ENCODE data around the gene ZNF346.

ZNF346 gene

DNA sequence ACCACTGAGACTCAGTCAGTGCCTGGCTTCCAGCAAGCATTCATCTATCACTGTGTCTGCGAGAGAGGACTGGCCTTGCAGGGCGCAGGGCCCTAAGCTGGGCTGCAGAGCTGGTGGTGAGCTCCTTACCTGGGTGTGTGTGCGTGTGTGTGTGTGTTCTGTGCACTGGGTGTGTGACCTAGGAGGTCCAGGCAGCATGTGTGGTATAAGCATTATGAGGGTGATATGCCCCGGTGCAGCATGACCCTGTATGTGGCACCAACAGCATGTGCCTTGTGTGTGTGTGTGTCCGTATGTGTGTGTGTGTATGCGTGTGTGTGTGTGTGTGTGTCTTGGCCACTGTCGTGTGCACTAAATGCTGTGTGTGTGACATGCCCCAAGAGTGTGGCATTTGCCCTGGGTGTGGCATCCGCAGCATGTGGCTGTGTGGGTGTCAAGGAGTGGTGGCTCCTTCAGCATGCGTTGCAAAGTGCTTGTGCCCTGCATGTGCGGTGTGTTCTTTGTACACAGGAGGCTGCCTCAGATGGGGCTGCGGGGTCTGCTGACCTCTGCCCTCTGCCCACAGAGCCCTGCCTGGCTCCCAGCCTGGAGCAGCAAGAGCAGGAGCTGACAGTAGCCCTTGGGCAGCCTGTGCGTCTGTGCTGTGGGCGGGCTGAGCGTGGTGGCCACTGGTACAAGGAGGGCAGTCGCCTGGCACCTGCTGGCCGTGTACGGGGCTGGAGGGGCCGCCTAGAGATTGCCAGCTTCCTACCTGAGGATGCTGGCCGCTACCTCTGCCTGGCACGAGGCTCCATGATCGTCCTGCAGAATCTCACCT, 67.5 kb downstream of the ZNF346 start:
- no peak for DNase-seq
- no peak for TF ChIP-seq GATA1 (IDR thresholded peaks at IDR 0.05; ENCODE audit: low read depth, low read length)
- no peak for TF ChIP-seq POLR2A (IDR thresholded peaks at IDR 0.05; ENCODE audit: low read length)

DNA sequence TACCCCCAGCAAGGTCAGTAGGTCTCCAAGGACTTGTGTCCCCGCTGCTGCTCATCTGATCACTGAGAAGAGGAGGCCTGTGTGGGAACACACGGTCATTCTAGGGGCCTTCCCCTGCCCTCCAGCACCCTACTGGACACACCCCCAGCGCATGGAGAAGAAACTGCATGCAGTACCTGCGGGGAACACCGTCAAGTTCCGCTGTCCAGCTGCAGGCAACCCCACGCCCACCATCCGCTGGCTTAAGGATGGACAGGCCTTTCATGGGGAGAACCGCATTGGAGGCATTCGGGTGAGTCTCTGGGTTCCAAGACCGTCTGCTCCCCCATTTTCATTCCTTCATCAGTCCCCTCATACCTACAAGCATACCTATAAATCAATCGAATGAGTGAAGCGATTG, 68.3 kb downstream of the ZNF346 start:
- TF ChIP-seq GATA1 (IDR thresholded peaks at IDR 0.05; ENCODE audit: low read depth, low read length) = no peak
- TF ChIP-seq POLR2A (IDR thresholded peaks at IDR 0.05; ENCODE audit: low read length) = no peak
- DNase-seq = no peak

DNA sequence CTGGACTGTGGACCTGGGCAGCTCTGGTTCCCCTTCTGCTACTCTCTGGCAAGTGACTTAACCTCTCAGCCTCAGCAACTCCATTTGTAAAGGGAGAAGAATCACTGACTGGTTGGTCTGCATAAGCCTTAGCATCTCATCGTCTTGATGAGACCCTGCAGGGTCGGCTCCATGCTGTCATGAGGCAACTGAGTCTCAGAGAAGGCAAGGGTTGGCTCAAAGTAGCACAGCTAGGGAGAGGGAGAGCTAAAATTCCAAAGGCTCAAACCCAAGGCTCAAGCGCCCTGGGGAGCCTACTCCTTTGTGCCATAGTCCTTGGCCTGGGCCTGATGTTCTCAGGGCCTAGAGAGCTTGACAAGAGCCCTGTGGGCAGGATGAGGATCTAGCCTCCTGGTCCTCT, 68.7 kb downstream of the ZNF346 start:
- no peak for DNase-seq
- TF ChIP-seq POLR2A (IDR thresholded peaks at IDR 0.05; ENCODE audit: low read length) (no peak), GATA1 (IDR thresholded peaks at IDR 0.05; ENCODE audit: low read depth, low read length) (no peak)

DNA sequence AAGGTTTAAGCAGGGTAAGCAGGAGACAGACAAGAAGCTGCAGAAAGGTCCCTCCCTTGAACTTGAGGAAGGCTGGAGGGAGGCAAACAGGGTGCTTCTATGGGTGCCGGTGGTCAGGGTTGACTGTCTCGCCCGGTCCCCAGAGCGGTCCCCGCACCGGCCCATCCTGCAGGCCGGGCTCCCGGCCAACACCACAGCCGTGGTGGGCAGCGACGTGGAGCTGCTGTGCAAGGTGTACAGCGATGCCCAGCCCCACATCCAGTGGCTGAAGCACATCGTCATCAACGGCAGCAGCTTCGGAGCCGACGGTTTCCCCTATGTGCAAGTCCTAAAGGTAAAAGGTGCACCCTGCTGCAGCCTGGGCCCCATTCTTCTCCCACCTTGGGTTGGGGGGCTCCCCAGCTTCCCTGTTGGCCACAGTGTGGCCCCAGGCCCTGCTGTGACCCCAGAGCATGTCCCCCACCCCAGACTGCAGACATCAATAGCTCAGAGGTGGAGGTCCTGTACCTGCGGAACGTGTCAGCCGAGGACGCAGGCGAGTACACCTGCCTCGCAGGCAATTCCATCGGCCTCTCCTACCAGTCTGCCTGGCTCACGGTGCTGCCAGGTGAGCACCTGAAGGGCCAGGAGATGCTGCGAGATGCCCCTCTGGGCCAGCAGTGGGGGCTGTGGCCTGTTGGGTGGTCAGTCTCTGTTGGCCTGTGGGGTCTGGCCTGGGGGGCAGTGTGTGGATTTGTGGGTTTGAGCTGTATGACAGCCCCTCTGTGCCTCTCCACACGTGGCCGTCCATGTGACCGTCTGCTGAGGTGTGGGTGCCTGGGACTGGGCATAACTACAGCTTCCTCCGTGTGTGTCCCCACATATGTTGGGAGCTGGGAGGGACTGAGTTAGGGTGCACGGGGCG, 69.9 kb downstream of the ZNF346 start:
- TF ChIP-seq POLR2A (IDR thresholded peaks at IDR 0.05; ENCODE audit: low read length) (no peak), GATA1 (IDR thresholded peaks at IDR 0.05; ENCODE audit: low read depth, low read length) (no peak)
- DNase-seq = no peak

DNA sequence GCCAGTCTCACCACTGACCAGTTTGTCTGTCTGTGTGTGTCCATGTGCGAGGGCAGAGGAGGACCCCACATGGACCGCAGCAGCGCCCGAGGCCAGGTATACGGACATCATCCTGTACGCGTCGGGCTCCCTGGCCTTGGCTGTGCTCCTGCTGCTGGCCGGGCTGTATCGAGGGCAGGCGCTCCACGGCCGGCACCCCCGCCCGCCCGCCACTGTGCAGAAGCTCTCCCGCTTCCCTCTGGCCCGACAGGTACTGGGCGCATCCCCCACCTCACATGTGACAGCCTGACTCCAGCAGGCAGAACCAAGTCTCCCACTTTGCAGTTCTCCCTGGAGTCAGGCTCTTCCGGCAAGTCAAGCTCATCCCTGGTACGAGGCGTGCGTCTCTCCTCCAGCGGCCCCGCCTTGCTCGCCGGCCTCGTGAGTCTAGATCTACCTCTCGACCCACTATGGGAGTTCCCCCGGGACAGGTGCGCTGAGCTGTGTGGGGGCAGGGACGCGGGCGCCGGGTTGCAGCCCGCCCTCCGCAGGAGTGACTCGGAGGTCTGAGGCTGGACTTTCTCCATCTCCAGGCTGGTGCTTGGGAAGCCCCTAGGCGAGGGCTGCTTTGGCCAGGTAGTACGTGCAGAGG, 70.7 kb downstream of the ZNF346 start:
- no peak for TF ChIP-seq POLR2A (IDR thresholded peaks at IDR 0.05; ENCODE audit: low read length)
- no peak for TF ChIP-seq GATA1 (IDR thresholded peaks at IDR 0.05; ENCODE audit: low read depth, low read length)
- DNase-seq = no peak

DNA sequence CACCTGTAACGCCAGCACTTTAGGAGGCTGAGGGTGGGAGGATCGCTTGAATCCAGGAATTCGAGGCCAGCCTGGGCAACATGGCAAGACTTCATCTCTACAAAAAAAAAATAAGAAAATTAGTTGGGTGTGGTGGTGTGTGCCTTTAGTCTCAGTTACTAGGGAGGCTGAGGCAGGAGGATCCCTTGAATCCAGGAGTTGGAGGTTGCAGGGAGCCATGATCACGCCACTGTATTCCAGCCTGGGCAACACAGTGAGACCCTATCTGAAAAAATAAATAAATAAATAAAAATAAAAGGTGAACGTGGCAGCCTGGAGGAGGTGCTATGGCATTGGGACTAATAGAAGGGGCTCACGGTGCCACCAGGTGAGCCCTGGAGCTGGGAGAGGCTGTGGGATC, 71.3 kb downstream of the ZNF346 start:
- TF ChIP-seq POLR2A (IDR thresholded peaks at IDR 0.05; ENCODE audit: low read length) (no peak), GATA1 (IDR thresholded peaks at IDR 0.05; ENCODE audit: low read depth, low read length) (no peak)
- DNase-seq = no peak

DNA sequence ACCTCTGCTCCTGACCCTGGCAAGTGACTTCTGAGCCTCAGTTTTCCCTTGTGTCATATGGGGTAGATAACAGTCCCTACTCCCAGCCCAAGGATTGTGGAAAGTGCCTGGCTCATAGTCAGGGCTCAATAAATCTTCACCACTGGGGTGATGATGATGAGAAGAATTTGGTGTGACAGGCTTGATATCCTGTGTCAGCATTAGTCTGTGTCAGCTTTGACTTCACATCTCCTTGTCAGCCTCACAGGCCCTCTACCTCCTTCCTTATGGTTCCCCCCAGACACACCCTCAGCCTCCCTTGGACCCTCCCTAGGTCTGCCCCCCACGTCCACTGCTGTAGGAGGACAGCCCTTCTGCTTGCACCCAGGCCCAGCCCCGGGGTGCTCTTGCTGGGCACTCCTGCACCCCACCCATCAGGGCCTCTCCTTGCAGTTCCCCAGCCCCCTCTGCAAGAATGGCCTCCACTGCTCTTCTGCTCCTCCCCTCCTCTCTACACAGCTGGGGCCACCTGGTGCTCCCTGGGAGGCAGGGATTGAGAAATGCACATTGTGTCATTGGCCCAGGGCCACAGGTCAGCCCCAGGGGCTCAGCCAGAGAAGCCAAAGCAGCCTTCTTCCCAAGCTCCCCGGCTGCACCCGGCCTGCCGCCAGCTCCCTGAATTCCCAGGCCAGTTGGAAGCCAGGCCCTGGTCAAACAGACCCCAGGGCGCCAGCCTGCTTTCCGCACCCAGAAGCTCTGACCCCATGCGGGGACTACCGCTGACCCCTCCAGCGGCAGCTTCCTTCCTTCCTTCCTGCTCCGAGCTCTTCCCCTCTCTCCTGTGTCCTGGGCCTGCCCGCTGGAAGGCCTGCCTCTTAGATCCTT, 72.0 kb downstream of the ZNF346 start:
- TF ChIP-seq POLR2A (IDR thresholded peaks at IDR 0.05; ENCODE audit: low read length) (no peak), GATA1 (IDR thresholded peaks at IDR 0.05; ENCODE audit: low read depth, low read length) (no peak)
- no peak for DNase-seq

DNA sequence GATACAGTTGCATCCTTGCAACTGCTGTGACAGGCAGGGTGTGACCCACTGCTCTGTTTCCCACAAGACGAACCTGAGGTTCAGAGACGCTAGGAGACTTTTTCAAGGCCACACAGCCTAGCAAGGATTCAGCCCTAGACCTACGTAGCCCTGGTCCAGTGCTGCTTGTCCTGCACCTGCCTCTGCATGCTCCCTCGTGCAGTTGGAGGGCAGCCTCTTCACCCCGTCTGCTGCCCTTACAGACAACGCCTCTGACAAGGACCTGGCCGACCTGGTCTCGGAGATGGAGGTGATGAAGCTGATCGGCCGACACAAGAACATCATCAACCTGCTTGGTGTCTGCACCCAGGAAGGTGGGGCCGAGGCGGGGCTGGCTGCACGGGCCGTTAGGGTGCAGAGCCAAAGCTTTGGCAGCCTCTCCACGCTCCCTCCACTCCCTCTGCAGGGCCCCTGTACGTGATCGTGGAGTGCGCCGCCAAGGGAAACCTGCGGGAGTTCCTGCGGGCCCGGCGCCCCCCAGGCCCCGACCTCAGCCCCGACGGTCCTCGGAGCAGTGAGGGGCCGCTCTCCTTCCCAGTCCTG, 72.7 kb downstream of the ZNF346 start:
- DNase-seq = no peak
- TF ChIP-seq GATA1 (IDR thresholded peaks at IDR 0.05; ENCODE audit: low read depth, low read length) = no peak

DNA sequence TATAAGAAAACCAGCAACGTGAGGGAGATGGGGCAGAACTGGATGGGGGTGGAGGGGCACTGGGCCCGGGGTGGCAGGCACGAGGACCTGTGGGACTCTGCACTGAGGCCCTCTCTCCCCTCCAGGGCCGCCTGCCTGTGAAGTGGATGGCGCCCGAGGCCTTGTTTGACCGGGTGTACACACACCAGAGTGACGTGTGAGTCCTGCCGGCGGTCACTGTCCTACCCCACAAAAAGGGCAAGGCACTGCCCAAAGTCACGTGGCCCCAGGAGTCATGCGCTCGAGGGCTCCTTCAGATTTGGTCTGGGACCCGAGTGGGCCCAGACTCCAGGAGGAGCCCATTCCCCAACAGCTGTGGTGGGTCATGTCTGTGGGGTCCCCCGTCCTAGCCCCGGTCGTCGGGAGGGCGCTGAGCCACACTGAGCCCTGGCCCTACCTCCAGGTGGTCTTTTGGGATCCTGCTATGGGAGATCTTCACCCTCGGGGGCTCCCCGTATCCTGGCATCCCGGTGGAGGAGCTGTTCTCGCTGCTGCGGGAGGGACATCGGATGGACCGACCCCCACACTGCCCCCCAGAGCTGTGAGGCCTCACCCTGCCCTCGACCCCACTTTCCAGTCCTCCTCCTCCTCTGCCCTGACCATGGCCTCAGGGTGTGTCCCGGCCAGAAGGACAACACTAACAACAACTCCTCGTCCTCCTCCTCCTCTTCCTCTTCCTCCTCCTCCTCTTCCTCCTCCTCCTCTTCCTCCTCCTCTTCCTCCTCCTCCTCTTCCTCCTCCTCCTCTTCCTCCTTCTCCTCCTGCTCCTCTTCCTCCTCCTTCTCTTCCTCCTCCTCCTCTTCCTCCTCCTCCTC, 73.9 kb downstream of the ZNF346 start:
- DNase-seq = no peak
- no peak for TF ChIP-seq POLR2A (IDR thresholded peaks at IDR 0.05; ENCODE audit: low read length)
- no peak for TF ChIP-seq GATA1 (IDR thresholded peaks at IDR 0.05; ENCODE audit: low read depth, low read length)

DNA sequence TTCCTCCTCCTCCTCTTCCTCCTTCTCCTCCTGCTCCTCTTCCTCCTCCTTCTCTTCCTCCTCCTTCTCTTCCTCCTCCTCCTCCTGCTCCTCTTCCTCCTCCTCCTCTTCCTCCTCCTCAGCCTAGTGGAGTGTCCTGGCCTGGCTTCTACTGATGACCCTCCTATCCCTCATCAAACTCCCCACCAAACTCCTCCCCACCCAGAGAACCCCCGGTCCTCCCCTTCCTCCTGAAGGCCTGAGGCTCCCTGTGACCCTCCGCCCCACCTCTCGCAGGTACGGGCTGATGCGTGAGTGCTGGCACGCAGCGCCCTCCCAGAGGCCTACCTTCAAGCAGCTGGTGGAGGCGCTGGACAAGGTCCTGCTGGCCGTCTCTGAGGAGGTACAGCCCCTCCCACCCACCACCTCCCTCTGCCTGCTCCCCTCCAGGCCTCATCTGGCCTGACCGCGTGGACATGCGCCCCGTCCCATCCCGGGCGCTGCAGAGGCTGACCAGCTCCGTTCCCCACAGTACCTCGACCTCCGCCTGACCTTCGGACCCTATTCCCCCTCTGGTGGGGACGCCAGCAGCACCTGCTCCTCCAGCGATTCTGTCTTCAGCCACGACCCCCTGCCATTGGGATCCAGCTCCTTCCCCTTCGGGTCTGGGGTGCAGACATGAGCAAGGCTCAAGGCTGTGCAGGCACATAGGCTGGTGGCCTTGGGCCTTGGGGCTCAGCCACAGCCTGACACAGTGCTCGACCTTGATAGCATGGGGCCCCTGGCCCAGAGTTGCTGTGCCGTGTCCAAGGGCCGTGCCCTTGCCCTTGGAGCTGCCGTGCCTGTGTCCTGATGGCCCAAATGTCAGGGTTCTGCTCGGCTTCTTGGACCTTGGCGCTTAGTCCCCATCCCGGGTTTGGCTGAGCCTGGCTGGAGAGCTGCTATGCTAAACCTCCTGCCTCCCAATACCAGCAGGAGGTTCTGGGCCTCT, 74.8 kb downstream of the ZNF346 start:
- no peak for DNase-seq
- TF ChIP-seq POLR2A (IDR thresholded peaks at IDR 0.05; ENCODE audit: low read length) (no peak), GATA1 (IDR thresholded peaks at IDR 0.05; ENCODE audit: low read depth, low read length) (no peak)

DNA sequence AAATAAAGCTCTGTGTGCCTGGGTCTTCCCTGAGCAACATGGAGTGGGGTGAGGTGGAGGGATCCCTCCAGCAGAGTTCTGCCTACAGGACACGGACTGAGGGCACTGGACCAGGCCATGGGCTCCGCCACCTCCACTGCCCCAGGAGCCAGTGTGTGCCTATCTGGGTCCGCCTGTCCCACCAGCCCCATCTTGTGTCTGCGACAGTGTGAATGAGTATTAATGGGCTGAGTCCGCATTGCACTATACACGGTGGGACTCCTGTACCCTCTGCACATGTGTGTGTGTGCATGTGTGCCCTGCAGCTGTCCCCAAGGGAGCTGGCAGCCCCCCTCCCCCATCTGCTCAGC, 75.6 kb downstream of the ZNF346 start:
- no peak for DNase-seq
- no peak for TF ChIP-seq POLR2A (IDR thresholded peaks at IDR 0.05; ENCODE audit: low read length)
- no peak for TF ChIP-seq GATA1 (IDR thresholded peaks at IDR 0.05; ENCODE audit: low read depth, low read length)
